ENCODE measurements around the gene NOS3. TPM values are rescaled to one million over a fixed set of nuclear protein-coding genes. Genes with fewer than 3 reads are reported as not detected.

The NOS3 gene
- total and polyA plus RNA-seq, 9 of the 15 experiments (the other 6 are each of a cell fraction or from before 2014, with no cell fraction given) = 1.1 to 121 (median 23.6) TPM

DNA sequence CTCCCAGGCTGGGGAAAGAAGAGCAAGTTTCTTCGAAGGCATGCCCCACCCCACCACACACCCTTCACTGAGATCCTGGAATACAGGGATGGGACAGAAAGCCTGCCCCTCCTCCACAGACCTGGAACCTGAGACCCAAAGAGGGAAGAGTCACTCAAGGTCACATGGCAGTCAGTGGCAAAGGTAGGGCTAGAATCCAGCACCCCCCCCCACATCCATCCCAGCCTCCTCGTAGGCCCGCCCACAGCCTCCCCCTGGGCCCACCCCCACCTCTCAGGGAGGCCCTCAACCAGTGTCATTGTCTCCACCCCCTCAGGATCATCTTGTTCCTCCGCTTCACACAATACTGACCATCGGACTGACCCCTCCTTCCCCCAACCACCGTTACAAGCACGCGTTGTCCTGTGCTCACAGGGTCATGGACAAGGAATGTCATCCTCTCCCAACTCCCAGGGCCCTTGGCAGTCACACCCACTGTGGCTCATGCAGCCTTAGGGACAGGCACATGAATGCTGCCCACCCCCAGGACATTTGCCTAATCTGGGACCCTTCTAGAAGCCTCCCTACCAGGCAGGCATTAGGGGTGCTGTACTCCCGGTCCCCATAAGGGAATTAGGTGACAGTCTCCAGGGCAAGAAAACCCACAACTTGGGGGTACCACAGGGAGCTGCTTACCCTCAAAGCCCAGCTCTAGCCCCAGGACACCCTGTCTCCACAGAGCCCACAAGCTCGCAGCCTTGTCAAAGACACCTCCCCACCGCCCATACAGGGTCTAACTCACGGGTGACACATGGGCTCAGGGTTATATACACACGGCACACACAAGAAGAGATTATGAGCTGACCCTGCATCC lies 14.1 kb upstream of the NOS3 start (continued):
- TF ChIP-seq, protein P1, sequence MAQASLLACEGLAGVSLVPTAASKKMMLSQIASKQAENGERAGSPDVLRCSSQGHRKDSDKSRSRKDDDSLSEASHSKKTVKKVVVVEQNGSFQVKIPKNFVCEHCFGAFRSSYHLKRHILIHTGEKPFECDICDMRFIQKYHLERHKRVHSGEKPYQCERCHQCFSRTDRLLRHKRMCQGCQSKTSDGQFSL (CRISPR knock-in tag; IDR thresholded peaks at IDR 0.05) = peak; percentile 79; the same call in 1 of the 2 replicates
- TF ChIP-seq, protein P1 (tag; IDR thresholded peaks at IDR 0.05) = peak in 1 of 2 experiments; percentile 82; a peak in 2 of 4 replicates
- TF ChIP-seq TBP (optimal IDR thresholded peaks at IDR 0.05; ENCODE audit: low read depth, low read length) (peak; percentile 51), HDAC1 (IDR thresholded peaks at IDR 0.05) (peak in 1 of 2 experiments; percentile 28; a peak in 1 of 4 replicates), RAD51 (IDR thresholded peaks at IDR 0.05; ENCODE audit: borderline replicate concordance, low read depth) (peak; percentile 27; the same call in 1 of the 2 replicates), PHB (CRISPR knock-in tag; IDR thresholded peaks at IDR 0.05) (peak; percentile 21; the same call in 1 of the 2 replicates), CEBPB (tag; IDR thresholded peaks at IDR 0.05) (no peak), RBM39 (optimal IDR thresholded peaks at IDR 0.05; ENCODE audit: low read depth, low read length) (peak; percentile 36), MXI1 (IDR thresholded peaks at IDR 0.05; ENCODE audit: low read depth, low read length) (0 out of 2 replicates have a peak, but pooled peaks have one; percentile 22), ZKSCAN1 (IDR thresholded peaks at IDR 0.05; ENCODE audit: low read depth, low read length) (peak; percentile 12; the same call in 1 of the 2 replicates), ZNF23 (CRISPR knock-in tag; IDR thresholded peaks at IDR 0.05) (no peak), CREB1 (IDR thresholded peaks at IDR 0.05) (no peak; the same call in 1 of the 2 replicates), CREB1 (CRISPR knock-in tag; IDR thresholded peaks at IDR 0.05) (no peak), ZNF143 (CRISPR knock-in tag; IDR thresholded peaks at IDR 0.05) (peak; percentile 41; the same call in 1 of the 2 replicates)
- TF ChIP-seq, protein P2, sequence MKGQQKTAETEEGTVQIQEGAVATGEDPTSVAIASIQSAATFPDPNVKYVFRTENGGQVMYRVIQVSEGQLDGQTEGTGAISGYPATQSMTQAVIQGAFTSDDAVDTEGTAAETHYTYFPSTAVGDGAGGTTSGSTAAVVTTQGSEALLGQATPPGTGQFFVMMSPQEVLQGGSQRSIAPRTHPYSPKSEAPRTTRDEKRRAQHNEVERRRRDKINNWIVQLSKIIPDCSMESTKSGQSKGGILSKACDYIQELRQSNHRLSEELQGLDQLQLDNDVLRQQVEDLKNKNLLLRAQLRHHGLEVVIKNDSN (CRISPR knock-in tag; IDR thresholded peaks at IDR 0.05) = peak; percentile 45; the same call in 1 of the 2 replicates
- TF ChIP-seq, protein P3, sequence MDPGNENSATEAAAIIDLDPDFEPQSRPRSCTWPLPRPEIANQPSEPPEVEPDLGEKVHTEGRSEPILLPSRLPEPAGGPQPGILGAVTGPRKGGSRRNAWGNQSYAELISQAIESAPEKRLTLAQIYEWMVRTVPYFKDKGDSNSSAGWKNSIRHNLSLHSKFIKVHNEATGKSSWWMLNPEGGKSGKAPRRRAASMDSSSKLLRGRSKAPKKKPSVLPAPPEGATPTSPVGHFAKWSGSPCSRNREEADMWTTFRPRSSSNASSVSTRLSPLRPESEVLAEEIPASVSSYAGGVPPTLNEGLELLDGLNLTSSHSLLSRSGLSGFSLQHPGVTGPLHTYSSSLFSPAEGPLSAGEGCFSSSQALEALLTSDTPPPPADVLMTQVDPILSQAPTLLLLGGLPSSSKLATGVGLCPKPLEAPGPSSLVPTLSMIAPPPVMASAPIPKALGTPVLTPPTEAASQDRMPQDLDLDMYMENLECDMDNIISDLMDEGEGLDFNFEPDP (CRISPR knock-in tag; IDR thresholded peaks at IDR 0.05) = no peak
- TF ChIP-seq, protein P4, sequence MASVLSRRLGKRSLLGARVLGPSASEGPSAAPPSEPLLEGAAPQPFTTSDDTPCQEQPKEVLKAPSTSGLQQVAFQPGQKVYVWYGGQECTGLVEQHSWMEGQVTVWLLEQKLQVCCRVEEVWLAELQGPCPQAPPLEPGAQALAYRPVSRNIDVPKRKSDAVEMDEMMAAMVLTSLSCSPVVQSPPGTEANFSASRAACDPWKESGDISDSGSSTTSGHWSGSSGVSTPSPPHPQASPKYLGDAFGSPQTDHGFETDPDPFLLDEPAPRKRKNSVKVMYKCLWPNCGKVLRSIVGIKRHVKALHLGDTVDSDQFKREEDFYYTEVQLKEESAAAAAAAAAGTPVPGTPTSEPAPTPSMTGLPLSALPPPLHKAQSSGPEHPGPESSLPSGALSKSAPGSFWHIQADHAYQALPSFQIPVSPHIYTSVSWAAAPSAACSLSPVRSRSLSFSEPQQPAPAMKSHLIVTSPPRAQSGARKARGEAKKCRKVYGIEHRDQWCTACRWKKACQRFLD (CRISPR knock-in tag; IDR thresholded peaks at IDR 0.05) = no peak
- TF ChIP-seq, protein P5, sequence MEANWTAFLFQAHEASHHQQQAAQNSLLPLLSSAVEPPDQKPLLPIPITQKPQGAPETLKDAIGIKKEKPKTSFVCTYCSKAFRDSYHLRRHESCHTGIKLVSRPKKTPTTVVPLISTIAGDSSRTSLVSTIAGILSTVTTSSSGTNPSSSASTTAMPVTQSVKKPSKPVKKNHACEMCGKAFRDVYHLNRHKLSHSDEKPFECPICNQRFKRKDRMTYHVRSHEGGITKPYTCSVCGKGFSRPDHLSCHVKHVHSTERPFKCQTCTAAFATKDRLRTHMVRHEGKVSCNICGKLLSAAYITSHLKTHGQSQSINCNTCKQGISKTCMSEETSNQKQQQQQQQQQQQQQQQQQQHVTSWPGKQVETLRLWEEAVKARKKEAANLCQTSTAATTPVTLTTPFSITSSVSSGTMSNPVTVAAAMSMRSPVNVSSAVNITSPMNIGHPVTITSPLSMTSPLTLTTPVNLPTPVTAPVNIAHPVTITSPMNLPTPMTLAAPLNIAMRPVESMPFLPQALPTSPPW (CRISPR knock-in tag; IDR thresholded peaks at IDR 0.05) = peak; percentile 30; the same call in 1 of the 2 replicates
- TF ChIP-seq, protein P6, sequence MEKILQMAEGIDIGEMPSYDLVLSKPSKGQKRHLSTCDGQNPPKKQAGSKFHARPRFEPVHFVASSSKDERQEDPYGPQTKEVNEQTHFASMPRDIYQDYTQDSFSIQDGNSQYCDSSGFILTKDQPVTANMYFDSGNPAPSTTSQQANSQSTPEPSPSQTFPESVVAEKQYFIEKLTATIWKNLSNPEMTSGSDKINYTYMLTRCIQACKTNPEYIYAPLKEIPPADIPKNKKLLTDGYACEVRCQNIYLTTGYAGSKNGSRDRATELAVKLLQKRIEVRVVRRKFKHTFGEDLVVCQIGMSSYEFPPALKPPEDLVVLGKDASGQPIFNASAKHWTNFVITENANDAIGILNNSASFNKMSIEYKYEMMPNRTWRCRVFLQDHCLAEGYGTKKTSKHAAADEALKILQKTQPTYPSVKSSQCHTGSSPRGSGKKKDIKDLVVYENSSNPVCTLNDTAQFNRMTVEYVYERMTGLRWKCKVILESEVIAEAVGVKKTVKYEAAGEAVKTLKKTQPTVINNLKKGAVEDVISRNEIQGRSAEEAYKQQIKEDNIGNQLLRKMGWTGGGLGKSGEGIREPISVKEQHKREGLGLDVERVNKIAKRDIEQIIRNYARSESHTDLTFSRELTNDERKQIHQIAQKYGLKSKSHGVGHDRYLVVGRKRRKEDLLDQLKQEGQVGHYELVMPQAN (IDR thresholded peaks at IDR 0.05; ENCODE audit: borderline replicate concordance) = 0 out of 2 replicates have a peak, but pooled peaks have one; percentile 22

All from K562 (cell line).